GM21717 (cell line): ENCODE results near the gene LSAMP.

Experiments
- ATAC-seq: cut with Tn5 transposase; IDR thresholded peaks from one replicate; pipeline ENCODE4 v1.9.1; 2021; ENCODE audit warnings: mild to moderate bottlenecking, moderate library complexity; ENCODE audit not compliant: unreplicated experiment

LSAMP gene

DNA sequence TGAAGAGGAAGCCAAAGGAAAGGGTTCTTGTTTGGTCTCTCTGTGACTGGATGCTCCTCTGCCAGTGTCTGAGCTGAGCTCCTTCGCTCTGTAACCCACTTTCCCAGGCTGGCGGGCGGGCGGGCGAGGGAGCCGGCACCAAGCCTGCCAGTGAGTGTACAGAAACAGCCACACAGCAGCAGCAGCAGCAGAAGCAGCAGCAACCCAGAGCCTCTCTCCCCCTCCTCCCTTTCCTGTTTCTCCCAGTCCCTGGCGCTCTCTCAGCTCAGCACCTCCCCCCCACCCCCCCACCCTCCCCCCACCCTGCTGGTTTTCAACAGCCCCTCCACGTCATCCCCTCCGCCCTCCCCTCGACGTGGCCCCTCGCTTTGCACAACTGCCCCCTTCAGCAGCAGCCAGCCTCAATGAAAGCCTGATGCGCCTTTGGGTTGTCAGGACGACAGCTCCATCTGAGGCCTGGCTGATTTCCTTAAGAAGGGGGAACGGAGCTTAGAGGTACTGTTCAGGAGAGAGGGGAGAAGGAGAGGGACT lies at the start of gene LSAMP:
Gene LSAMP (minus strand): TSS at position 177 of the 531 bp plus-strand sequence.
- ATAC-seq: no peak

DNA sequence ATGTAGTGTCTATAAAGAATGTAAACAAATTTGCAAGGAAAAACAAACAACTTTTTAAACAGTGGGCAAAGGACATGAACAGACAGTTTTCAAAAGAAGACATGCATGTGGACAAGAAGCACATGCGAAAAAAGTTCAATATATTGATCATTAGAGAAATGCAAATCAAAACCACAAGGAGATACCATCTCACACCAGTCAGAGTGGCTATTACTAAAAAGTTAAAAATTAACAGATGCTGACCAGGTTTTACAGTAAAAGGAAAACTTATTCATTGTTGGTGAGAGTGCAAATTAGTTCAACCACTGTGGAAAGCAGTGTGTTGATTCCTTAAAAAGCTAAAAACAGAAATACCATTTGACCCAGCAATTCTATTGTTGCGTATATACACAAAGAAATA lies 47.1 kb upstream of the LSAMP start:
- no peak for ATAC-seq

DNA sequence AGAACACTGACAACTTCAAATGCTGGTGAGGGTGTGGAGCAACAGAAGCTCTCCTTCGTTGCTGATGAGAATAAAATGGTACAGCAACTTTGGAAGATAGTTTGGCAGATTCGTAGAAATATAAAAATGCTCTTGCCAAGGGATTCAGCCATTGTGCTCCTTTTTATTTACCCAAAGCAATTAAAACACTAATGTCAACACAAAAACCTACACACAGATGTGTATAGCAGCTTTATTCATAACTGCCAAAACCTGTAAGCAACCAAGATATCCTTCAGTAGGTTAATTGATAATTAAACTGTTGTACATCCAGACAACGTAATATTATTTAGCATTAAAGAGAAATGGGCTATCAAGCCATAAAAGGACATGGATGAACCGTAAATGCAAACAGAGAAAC lies 37.8 kb upstream of the LSAMP start:
- no peak for ATAC-seq

DNA sequence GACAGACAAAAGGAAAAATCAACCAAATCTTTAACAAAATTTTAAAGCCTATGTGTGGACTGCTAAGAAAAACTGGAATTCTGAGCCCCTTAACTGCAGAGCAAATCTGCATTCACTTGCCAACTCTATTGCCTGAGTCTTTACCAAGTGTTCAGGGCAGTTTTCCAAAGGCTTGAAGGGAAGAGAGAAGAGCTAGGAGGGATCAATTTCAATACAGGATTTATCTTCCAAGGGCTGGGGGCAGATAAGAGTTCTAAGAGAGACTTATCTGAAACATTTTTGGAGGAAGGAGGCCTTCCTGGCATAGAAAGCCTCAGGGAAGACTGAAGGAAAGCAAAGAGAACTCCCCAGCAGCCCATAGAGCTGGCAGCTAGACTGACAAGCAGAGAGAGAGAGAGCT lies 31.4 kb upstream of the LSAMP start:
- ATAC-seq: no peak

DNA sequence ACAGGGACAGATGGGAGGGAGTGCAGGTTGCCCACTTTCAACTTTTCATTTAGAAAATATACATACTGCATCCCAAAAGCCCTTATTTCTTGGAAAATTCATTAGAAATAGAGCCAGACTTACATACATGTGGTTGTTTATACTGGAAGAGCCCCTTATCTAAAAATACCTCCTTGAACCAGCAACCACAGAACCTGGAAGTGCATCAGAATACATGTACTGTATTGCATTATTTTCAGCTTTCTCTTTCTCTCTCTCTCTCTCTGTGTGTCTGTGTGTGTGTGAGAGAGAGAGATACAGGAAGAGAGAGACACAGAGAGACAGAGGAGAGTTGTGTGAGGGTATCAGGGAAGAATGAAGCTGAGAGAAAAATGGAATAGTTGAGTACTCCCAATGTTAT lies 29.5 kb upstream of the LSAMP start:
- ATAC-seq: no peak

DNA sequence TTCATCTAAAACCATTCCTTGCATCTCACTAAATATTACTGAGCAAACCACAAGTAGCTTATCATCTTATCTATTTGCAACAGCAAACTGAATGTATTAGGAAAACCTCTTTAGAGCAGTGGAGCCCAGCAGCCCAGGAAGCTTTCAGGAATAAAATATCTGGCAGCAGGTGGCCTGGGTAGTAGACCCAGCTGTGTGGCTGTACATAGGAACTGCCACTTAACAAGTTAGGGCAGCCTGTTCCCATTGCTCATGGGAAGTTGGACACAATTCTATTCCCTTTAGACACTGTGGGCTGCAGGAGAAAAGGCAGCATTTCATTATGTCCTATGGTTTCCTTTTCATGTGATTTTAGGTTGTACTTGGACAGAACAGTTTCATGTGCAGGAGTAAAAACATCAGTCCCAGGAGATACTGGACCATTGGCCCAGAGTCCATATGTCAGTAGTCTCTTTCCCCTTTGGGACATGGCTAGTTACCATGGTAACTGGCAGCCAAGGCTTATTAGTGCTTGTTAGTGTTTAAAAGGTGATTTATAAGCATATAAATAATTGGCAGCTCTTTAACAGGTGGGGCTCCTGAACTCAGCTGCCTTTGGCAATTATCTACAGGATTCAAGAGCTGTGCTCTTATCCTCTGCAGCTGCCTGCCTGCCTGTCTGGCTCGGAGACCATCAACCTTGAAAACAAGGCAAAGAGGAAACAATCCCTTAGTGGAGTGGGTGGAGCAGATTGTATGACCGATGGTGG lies 28.9 kb upstream of the LSAMP start:
- ATAC-seq: no peak

DNA sequence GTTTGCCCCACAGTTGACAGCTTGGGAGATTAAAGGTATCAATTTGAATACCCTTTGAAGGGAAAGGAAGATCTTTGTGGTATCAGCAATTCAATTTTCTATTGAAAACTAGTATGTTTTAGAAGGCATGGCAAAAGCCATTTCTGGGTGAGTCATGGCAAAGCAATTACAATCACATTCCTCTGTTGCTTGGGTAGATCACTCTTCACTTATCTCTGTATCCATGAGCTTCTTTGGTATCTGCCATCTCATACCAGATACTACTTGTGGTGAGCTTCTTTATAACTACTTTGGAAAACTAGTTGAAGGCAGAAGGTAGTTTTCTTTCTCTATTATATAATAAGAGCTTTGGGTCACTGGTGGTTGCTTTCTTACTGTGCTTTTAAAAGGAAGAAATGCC lies 28.3 kb upstream of the LSAMP start:
- ATAC-seq: no peak

DNA sequence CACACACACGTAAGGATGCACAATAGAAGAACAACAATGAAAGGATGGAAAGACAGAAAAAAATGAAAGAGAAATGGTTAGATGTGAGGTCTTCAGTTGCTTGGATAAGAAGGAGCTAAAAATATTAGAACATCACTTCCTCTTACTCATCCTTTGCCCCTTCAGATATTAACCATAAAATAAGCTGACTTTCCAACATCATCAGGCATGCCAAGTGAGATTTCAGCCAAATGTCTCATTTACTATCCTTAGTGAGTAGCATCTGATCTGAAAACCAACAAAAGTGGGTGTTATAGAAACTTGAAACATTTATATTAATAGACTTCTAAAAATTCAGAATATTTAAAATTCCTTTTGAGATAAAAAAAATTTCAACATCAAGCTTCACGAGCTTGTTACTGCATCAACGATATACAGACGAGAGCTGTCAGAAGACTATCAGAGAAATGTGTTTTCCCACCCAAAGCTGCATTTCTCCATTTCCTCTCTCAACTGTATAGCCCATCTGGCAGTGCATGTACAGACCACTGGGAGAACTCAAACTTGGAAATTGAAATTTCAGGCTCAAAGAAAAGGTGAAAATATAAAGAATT lies 25.4 kb upstream of the LSAMP start:
- ATAC-seq: no peak

DNA sequence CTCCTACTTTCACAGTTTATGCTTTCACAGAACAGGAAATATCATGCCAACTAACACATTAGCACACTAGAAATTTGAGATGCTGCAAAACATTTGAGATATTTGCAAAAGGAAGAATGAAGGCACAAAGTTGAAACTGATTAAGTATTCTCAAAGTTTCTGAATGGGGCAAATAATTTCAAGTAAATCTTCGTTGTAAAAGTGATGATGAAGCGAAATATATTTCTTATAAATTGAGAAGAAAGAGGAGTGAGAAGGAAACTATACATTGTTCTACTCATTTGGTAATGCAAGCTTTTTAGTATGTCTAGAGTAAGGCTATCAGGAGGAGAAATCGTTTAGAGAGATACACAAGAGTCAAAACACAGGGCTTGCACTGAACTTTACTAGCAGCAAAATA lies 24.3 kb upstream of the LSAMP start:
- no peak for ATAC-seq

DNA sequence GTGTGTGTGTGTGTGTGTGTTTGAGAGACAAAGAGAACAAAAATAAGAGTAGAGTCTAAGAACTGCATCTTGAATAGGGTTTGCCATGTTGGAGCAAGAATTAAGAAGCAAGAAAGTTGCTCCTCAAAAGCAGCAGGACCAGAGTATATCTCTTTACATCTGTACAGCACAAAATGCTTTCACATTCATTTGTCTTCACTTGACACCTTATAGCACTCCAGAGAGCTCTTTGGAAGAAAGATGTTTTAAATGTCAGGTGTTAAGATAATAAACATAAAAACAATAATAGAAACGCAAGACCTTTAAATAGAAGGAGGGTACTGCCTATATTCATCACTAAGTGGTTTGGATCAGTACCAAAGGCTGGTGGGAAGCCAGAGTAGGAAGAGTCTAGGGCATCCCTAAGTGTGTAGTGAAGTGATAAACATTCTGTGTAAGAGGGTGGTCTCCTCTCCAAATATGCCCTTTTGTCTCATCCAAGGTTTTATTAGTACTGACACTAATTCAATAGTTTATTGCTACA lies 19.1 kb upstream of the LSAMP start:
- no peak for ATAC-seq

DNA sequence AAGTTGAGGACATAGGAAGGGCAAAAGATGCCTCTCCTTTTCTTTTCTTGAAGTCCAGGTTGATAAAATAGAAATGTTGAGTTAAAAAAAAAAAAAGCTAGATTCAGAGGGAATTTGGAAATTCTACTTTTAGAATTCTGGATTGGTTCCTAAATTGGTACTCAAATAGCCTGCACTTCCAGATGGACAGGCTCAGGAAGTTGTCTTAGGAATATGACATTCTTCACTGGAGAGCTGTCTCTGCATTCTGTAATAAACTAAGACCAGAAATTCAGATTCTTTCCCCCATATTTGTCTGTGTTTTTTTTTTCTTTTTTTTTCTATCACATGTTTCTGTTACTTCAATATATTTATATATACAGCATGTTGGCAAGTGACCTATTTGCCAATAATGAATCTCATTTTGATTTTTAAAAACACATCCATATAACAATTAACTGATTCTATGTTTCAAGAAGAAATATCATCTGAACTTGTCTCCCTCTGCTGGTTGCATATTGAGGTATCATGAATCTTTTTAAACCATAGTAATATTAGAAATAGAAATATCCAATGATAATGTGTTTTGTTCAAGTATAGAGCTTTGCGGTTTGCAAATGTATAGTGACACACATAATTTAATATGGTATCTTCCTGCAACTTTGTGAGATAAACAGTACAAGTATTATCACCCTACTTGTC lies 8.5 kb upstream of the LSAMP start:
- no peak for ATAC-seq

DNA sequence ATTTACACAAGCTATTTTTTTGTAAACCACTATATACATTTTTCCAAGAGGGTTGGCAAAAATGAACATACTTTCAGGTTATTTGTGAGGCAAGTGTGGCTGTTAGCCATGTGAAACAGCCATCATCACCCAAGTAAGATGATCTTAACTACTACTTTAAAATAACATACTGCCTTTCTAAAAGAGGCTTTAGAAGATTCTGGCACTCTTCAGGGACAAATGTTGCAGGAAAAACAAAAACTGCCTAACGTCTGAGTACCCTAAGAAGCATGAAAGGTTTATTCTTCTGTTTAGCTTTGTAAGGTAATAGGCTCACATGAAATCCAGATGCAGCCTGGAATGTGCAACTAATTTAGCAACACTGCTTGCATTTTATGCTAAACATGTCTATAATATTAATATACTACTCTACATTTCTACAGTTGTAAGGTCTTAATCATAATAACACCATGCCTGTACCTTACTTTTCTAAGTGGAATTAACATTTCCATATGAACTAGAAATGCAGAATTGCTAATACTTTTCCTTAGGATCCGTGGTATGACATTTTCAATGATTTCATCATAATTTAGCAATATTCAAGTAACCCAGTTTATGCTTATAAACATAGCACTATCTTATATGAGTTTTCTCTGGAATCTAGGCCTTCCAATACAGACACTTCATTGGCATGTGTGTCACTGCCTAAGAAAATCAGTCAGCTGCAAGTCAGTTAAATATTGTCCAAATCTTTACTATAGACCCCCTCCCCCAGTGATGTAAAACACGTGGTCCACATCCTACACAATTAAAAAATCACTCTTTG lies 4.5 kb upstream of the LSAMP start:
- ATAC-seq: no peak

DNA sequence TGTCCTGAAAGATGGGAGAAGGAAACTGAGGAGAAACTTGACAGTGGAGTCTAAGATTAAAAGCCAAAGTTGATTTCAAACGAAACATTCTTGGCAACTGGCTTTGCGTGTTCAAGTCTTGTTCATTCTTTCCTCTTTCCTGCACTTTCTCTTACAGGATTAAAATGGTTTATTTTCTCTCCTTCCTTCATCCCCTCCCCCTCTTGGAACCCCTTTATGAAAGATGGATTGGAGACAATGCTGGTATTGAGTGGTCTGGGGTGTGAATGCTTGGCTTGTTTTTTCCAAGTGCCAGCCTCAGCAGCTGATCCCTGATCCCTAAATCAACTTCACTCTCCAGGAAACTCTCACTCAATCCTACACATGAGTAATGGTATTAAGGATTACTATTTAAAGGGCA lies 703 bp upstream of the LSAMP start:
- ATAC-seq: no peak

DNA sequence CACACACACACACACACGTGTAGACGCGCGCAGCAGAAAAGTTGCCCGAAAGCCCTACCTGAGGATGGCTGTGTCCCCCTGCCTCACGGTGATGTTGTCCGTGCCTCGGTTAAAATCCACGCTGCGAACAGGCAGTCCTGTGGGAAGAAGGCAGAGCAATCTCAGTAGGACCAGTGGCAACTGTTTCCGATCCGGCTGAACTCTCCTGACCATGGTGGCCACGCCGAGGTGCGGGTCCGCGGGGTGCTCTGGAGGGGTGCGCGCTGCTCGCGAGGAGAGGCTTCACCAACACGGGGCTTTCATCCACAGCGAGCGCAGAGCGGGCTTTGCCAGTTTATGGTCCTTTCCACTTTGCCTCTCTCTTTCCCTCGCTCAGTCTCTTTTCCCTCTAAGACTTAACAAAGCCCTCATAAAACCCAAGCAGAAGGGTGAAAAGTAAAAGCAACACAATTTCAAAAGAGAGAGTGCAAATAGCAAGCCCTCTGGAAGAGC lies 422 bp downstream of the LSAMP start:
- no peak for ATAC-seq

DNA sequence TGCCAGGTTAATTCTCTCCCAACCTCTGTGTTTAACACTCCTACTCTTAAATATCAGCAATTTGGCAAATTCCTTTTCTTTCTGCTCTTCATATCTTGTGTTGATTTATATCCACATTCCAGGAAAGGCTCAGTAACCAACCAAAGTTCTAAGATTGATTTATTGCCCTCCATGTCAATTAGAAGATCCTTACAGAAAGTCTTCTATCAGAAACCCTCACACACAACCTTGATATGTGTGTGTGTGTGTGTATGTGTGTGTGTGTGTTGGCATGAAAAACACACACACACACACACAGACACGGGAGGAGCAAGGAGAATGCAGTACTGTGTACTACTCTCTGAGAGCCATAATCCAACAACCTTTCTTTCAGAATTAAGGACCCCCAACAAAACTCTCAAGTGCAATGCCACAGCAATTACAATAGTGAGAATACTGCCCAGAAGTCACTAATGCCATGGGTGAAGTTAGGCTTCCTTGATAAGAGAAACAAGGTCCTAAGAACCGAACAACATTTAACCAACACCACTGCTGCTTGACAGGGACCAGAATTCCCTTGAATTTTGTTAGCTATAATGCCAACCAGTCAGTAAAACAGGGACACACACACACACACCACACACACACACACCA lies 1.1 kb downstream of the LSAMP start:
- no peak for ATAC-seq

DNA sequence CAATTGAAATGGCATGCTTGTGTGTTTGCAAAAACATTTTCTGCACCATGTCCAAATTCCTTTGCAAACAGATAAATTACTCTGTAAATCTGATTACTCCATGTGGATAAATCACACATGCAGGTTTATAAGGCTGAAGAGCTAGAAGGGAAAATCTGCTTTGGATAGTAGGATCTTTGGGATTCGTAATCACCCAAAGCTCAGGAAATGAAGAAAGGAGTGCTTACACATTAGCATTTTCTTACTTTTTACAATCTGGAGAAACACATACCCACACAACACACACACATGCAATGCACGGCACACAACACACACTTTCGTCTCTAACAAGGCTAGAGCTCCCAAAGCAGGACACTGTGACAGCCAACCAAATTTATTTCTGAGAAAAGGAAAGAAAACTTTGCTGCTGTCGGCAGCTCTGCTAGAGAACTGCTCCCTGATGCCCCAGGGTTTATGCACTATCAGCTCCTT lies 2.1 kb downstream of the LSAMP start:
- ATAC-seq: no peak

DNA sequence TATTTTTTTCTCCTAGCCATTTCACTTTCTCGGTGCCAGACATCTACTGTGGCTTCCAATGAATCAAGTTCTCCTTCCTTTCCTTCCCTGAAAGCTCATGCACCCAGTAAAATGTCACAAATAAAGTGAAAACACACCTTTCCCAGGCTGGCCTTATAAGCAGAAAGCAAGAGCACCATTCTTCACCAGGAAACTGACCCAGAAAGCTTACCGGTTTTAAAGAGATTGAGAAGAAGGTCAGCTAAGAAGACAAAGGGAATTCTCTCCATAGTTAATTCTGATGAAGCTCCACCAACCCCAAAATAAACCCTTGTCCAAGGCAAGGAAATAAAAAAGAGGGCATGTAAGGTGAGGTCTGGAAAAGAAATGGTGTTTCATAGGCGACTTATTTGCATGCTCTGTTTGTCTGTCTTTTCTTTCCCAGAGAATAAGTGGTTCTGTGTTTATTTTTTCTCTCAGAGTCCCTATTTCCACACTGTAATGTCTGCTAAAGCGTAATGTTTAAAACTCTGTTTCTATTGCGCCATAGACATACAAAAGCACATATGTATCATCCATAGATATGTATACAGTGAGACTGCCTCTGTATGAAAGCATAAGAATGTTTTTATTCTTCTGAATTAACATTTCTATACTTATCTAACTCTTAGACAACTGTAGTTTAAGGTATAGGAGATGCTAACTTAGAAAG lies 2.8 kb downstream of the LSAMP start:
- ATAC-seq: no peak

DNA sequence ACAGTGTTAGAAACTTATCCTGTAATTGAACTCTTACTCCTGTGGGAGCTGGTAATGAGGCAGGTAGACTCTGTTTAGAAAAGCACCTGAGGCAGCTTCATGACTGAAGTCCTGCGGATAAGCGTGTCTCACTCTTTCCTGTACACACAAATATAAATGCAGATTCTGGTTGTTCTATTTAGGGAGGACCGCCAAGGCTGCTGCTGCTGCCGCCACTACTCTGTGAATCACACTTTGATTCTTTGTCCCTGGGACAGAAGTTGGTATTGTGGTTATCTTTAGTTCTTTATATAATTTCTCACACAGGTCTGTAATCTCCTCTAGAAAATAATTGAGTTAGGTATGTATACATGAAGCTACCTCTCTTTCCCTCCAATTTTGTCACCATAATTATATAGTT lies 3.6 kb downstream of the LSAMP start:
- no peak for ATAC-seq

DNA sequence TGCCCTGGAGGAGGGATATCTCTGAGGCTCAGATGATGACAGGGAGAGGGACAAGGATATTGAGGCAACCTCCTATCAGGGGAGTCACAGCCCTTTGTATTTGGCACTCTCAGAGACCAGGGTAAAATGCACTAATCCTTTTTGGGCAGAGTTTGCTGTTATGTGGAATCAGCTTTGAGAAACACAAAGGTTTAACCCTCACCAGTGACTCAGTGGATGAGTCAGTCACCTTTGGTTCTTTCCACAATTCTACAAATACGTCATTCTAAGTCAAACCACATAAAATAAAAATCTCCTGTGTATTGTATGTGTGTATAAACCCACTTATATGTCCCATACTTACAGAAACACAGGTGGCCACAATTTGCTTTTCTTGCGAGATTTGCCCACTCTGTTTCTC lies 5.1 kb downstream of the LSAMP start:
- ATAC-seq: no peak

DNA sequence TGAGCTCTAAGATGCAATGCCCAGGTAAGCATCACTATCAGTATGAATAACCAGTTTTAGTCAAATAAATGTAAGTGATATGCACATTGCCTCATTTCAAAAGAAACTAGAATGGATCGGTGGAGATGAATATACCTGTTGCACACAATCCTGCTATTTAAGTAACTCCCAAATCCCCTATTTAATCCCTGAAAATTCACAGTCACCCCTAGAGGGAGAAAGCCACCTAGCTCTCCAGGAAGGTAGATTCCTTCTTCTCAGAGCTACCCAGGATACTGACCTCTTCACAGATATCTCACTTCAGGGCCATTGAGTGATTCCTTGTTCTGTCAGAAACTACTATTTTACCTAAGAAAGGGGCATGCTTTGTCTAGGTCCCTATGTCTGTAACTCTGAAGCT lies 11.7 kb downstream of the LSAMP start:
- ATAC-seq: no peak
